Loucy (cell line): ENCODE results near the gene CS.
"Not testable (repeated sequence)": the region's sequence is repeated elsewhere in the genome, so short reads cannot be mapped to it uniquely, and the experiment has no call there.

Experiments
- H2AFZ ChIP-seq: fragments of 200-600 bp; sonication (generic); 2 replicates; pipeline ENCODE4 v1.6.0; 2016; ENCODE audit warnings: antibody characterized with exemption, mild to moderate bottlenecking, low read length, moderate library complexity
- H3F3A ChIP-seq: fragments of 200-600 bp; 2 replicates; pipeline ENCODE4 v1.6.0; 2016; ENCODE audit warnings: antibody characterized with exemption, low read depth, mild to moderate bottlenecking
- H3K27me3 ChIP-seq: fragments of 200-600 bp; sonication (generic); 2 replicates; pipeline ENCODE4 v1.6.1; 2014; ENCODE audit warnings: low read length, mild to moderate bottlenecking; ENCODE audit not compliant: insufficient read depth, poor library complexity, severe bottlenecking
- H3K36me3 ChIP-seq: fragments of 200-600 bp; sonication (generic); 2 replicates; pipeline ENCODE4 v1.6.1; 2016; ENCODE audit warnings: low read length; ENCODE audit not compliant: insufficient read depth
- H3K4me1 ChIP-seq: fragments of 200-600 bp; sonication (generic); 2 replicates; pipeline ENCODE4 v1.5.1; 2014; ENCODE audit warnings: low read length, mild to moderate bottlenecking; ENCODE audit not compliant: insufficient read depth, poor library complexity, severe bottlenecking
- H3K4me2 ChIP-seq: fragments of 200-600 bp; sonication (generic); 2 replicates; pipeline ENCODE4 v1.6.0; 2014; ENCODE audit warnings: antibody characterized with exemption, low read length, low read depth, mild to moderate bottlenecking; ENCODE audit not compliant: poor library complexity, severe bottlenecking
- H3K4me3 ChIP-seq: fragments of 200-600 bp; sonication (generic); 2 replicates; pipeline ENCODE4 v1.5.1; 2014; ENCODE audit warnings: low read length, mild to moderate bottlenecking, mixed read lengths; ENCODE audit not compliant: poor library complexity, severe bottlenecking
- H3K79me2 ChIP-seq: fragments of 200-600 bp; sonication (generic); 2 replicates; pipeline ENCODE4 v1.6.1; 2014; ENCODE audit warnings: low read length; ENCODE audit not compliant: insufficient read depth
- H3K9ac ChIP-seq: fragments of 200-600 bp; sonication (generic); 2 replicates; pipeline ENCODE4 v1.6.0; 2014; ENCODE audit warnings: mild to moderate bottlenecking, low read depth, low read length, moderate library complexity; ENCODE audit not compliant: poor library complexity, severe bottlenecking
- H3K9me2 ChIP-seq: fragments of 200-600 bp; sonication (generic); replicated peaks from 2 replicates; pipeline ENCODE4 v1.6.1; 2016; ENCODE audit warnings: low read depth, low read length, mixed read lengths
- H3K9me3 ChIP-seq: fragments of 200-600 bp; sonication (generic); 2 replicates; pipeline ENCODE4 v1.6.1; 2014; ENCODE audit warnings: mild to moderate bottlenecking, antibody characterized with exemption, low read length, low read depth; ENCODE audit not compliant: insufficient read depth
- H4K20me1 ChIP-seq: fragments of 200-600 bp; sonication (generic); 2 replicates; pipeline ENCODE4 v1.6.0; 2014; ENCODE audit warnings: antibody characterized with exemption, low read length, mild to moderate bottlenecking; ENCODE audit not compliant: insufficient read depth, poor library complexity, severe bottlenecking
- EZH2phosphoT487 ChIP-seq: fragments of 200-600 bp; IDR thresholded peaks from 2 replicates; pipeline ENCODE4 v1.6.1; 2018; ENCODE audit warnings: antibody characterized with exemption, mild to moderate bottlenecking, moderate library complexity, borderline replicate concordance
- TF ChIP-seq, protein P1 (sequence below): fragments of 200-600 bp; sonication (generic); conservative IDR thresholded peaks from 2 replicates; pipeline ENCODE4 v1.5.1; 2014; ENCODE audit warnings: mild to moderate bottlenecking, antibody characterized with exemption, low read length

The CS gene

GRCh38 chr12:56280849-56281248, 19.3 kb downstream of the CS start:
- Histone ChIP-seq H4K20me1 (no peaks in the 10 kb centered on the region), H3K79me2 (no peaks in the 10 kb centered on the region), H3K4me2 (no peak overlapping the region), H3K36me3 (peaks cover 75% of the 10 kb centered on the region), H3K9ac (no peak overlapping the region), H3F3A (no peaks in the 10 kb centered on the region), H3K27me3 (no peaks in the 10 kb centered on the region), H3K9me2 (no peaks in the 10 kb centered on the region), H3K9me3 (no peaks in the 10 kb centered on the region), H3K4me3 (no peak overlapping the region), H2AFZ (no peak overlapping the region), H3K4me1 (no peaks in the 10 kb centered on the region)
- TF ChIP-seq, protein P1, sequence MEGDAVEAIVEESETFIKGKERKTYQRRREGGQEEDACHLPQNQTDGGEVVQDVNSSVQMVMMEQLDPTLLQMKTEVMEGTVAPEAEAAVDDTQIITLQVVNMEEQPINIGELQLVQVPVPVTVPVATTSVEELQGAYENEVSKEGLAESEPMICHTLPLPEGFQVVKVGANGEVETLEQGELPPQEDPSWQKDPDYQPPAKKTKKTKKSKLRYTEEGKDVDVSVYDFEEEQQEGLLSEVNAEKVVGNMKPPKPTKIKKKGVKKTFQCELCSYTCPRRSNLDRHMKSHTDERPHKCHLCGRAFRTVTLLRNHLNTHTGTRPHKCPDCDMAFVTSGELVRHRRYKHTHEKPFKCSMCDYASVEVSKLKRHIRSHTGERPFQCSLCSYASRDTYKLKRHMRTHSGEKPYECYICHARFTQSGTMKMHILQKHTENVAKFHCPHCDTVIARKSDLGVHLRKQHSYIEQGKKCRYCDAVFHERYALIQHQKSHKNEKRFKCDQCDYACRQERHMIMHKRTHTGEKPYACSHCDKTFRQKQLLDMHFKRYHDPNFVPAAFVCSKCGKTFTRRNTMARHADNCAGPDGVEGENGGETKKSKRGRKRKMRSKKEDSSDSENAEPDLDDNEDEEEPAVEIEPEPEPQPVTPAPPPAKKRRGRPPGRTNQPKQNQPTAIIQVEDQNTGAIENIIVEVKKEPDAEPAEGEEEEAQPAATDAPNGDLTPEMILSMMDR, result no peak
- no peak for TF ChIP-seq EZH2phosphoT487

- Histone ChIP-seq H3F3A (no peaks in the 10 kb centered on the region), H3K27me3 (no peaks in the 10 kb centered on the region), H3K9ac (no peak overlapping the region), H3K9me3 (no peaks in the 10 kb centered on the region), H3K9me2 (no peaks in the 10 kb centered on the region), H3K79me2 (no peaks in the 10 kb centered on the region), H4K20me1 (no peaks in the 10 kb centered on the region), H3K36me3 (peaks cover 86% of the 10 kb centered on the region), H3K4me1 (no peaks in the 10 kb centered on the region), H3K4me2 (no peak overlapping the region), H2AFZ (no peak overlapping the region), H3K4me3 (no peak overlapping the region)
- no peak for TF ChIP-seq EZH2phosphoT487
- TF ChIP-seq, protein P1, result no peak
Measured at GRCh38 chr12:56278905-56279304, 21.2 kb downstream of the CS start.

DNA sequence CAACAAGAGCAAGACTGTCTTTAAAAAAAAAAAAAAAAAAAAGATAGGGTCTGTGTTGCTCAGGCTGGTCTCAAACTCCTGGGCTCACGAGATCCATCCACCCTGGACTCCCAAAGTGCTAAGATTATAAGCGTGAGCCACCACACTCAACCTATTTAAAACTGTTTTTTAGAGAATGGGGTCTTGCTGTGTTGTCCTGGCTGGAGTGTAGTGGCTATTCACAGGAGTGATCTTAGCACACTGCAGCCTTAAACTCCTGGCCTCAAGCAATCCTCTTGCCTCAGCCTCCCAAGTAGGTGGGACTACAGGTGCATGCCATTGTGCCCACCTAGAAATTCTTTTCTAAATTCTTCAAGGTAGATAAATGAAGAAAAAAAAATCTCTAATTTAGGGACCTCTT, 25.8 kb downstream of the CS start:
- Histone ChIP-seq H3K9ac (no peak overlapping the region), H3K27me3 (no peaks in the 10 kb centered on the region), H3K4me2 (no peak overlapping the region), H3K9me3 (no peaks in the 10 kb centered on the region), H3F3A (no peaks in the 10 kb centered on the region), H3K36me3 (peaks cover 79% of the 10 kb centered on the region), H3K79me2 (peaks cover under 1% of the 10 kb centered on the region; the same call in 1 of the 2 replicates), H4K20me1 (no peaks in the 10 kb centered on the region), H3K4me1 (no peaks in the 10 kb centered on the region), H3K9me2 (no peaks in the 10 kb centered on the region), H3K4me3 (no peak overlapping the region), H2AFZ (no peak overlapping the region)
- TF ChIP-seq, protein P1, result no peak
- TF ChIP-seq EZH2phosphoT487, result no peak

- not testable (repeated sequence) for H4K20me1 ChIP-seq, H3K4me3 ChIP-seq, H3K9me3 ChIP-seq, H3K9me2 ChIP-seq, H3F3A ChIP-seq, H3K4me2 ChIP-seq, H3K9ac ChIP-seq, H2AFZ ChIP-seq, H3K27me3 ChIP-seq
- H3K36me3 ChIP-seq, result peaks cover 62% of the 10 kb centered on the region
- peaks cover 16% of the 10 kb centered on the region; the same call in 1 of the 2 replicates for H3K79me2 ChIP-seq
- peaks cover 13% of the 10 kb centered on the region for H3K4me1 ChIP-seq
Measured at GRCh38 chr12:56272468-56272867, 27.7 kb downstream of the CS start.
